Measurements from ENCODE around the gene MAMLD1.

MAMLD1 gene

GRCh38 chrX:150531467-150531866, 168.3 kb downstream of the MAMLD1 start:
- Histone ChIP-seq H3K27ac (ENCODE audit: low read length, poor library complexity, severe bottlenecking) (no peak overlapping the region), H3K79me1 (replicated peaks; ENCODE audit: low read length, poor library complexity, severe bottlenecking) (no peaks in the 10 kb centered on the region), H3K36me3 (ENCODE audit: control insufficient read depth in 1 of 2, insufficient read depth in 2 of 2, low read depth in 1 of 2, low read length in 2 of 2) (no peaks in the 10 kb centered on the region), H2BK15ac (ENCODE audit: low read depth, poor library complexity, severe bottlenecking) (no peak overlapping the region), H2AFZ (ENCODE audit: low read depth, low read length) (no peak overlapping the region), H3K4ac (ENCODE audit: low read depth in 1 of 2, low read length in 2 of 2) (no peak overlapping the region), H3K9ac (ENCODE audit: low read length) (no peak overlapping the region), H3K14ac (ENCODE audit: low read length in 2 of 2) (no peak overlapping the region), H4K8ac (ENCODE audit: low read length) (no peak overlapping the region), H3K18ac (ENCODE audit: low read depth in 1 of 2, low read length in 2 of 2) (no peak overlapping the region), H2BK12ac (ENCODE audit: low read length in 2 of 2) (no peak overlapping the region), H3K4me3 (ENCODE audit: insufficient read depth in 1 of 2, low read depth in 1 of 2, low read length in 2 of 2) (no peak overlapping the region), H2AK5ac (ENCODE audit: low read length, severe bottlenecking) (no peak overlapping the region), H3K27me3 (ENCODE audit: control insufficient read depth in 1 of 2, insufficient read depth in 1 of 2, low read length in 2 of 2) (no peaks in the 10 kb centered on the region), H4K91ac (ENCODE audit: low read length) (no peak overlapping the region), H2BK120ac (ENCODE audit: low read depth, low read length) (no peak overlapping the region), H3K4me2 (ENCODE audit: low read length, poor library complexity, severe bottlenecking) (no peak overlapping the region), H3K23ac (ENCODE audit: low read length in 2 of 2) (no peak overlapping the region), H3K4me1 (ENCODE audit: control insufficient read depth, insufficient read depth, low read depth, low read length) (no peaks in the 10 kb centered on the region), H2BK5ac (ENCODE audit: low read depth, low read length, poor library complexity, severe bottlenecking) (no peak overlapping the region), H3K9me3 (ENCODE audit: control insufficient read depth, low read length) (peaks cover 31% of the 10 kb centered on the region)
- DNase-seq: no peak
- 100% methylated on average over 1 of the region's 4 CpGs for WGBS

GRCh38 chrX:150533863-150534262, 170.7 kb downstream of the MAMLD1 start:
- Histone ChIP-seq H3K79me1 (replicated peaks; ENCODE audit: low read length, poor library complexity, severe bottlenecking) (no peaks in the 10 kb centered on the region), H2BK120ac (ENCODE audit: low read depth, low read length) (no peak overlapping the region), H3K14ac (ENCODE audit: low read length in 2 of 2) (no peak overlapping the region), H3K4me2 (ENCODE audit: low read length, poor library complexity, severe bottlenecking) (no peak overlapping the region), H3K4me3 (ENCODE audit: insufficient read depth in 1 of 2, low read depth in 1 of 2, low read length in 2 of 2) (no peak overlapping the region), H3K4me1 (ENCODE audit: control insufficient read depth, insufficient read depth, low read depth, low read length) (no peaks in the 10 kb centered on the region), H3K23ac (ENCODE audit: low read length in 2 of 2) (no peak overlapping the region), H3K27ac (ENCODE audit: low read length, poor library complexity, severe bottlenecking) (no peak overlapping the region), H2BK5ac (ENCODE audit: low read depth, low read length, poor library complexity, severe bottlenecking) (no peak overlapping the region), H3K9me3 (ENCODE audit: control insufficient read depth, low read length) (peaks cover 51% of the 10 kb centered on the region), H2AK5ac (ENCODE audit: low read length, severe bottlenecking) (no peak overlapping the region), H3K4ac (ENCODE audit: low read depth in 1 of 2, low read length in 2 of 2) (no peak overlapping the region), H2BK12ac (ENCODE audit: low read length in 2 of 2) (no peak overlapping the region), H3K9ac (ENCODE audit: low read length) (no peak overlapping the region), H2AFZ (ENCODE audit: low read depth, low read length) (no peak overlapping the region), H3K36me3 (ENCODE audit: control insufficient read depth in 1 of 2, insufficient read depth in 2 of 2, low read depth in 1 of 2, low read length in 2 of 2) (no peaks in the 10 kb centered on the region), H4K8ac (ENCODE audit: low read length) (no peak overlapping the region), H3K27me3 (ENCODE audit: control insufficient read depth in 1 of 2, insufficient read depth in 1 of 2, low read length in 2 of 2) (peaks cover 0 to 15% of the 10 kb centered on the region in 2 experiments), H4K91ac (ENCODE audit: low read length) (no peak overlapping the region), H2BK15ac (ENCODE audit: low read depth, poor library complexity, severe bottlenecking) (no peak overlapping the region), H3K18ac (ENCODE audit: low read depth in 1 of 2, low read length in 2 of 2) (no peak overlapping the region)
- WGBS: 69% methylated on average over 3 of the region's 3 CpGs
- DNase-seq: no peak

- Histone ChIP-seq H4K91ac (ENCODE audit: low read length) (no peak overlapping the region), H3K4me2 (ENCODE audit: low read length, poor library complexity, severe bottlenecking) (no peak overlapping the region)
Measured at GRCh38 chrX:150536455-150537116, 173.5 kb downstream of the MAMLD1 start.

GRCh38 chrX:150537851-150538250, 174.7 kb downstream of the MAMLD1 start:
- peaks cover 0 to 18% of the 10 kb centered on the region in 2 experiments for H3K27me3 ChIP-seq (ENCODE audit: control insufficient read depth in 1 of 2, insufficient read depth in 1 of 2, low read length in 2 of 2)
- H2BK120ac ChIP-seq (ENCODE audit: low read depth, low read length): no peak overlapping the region
- no peak overlapping the region for H3K4me2 ChIP-seq (ENCODE audit: low read length, poor library complexity, severe bottlenecking)
- H3K4me1 ChIP-seq (ENCODE audit: control insufficient read depth, insufficient read depth, low read depth, low read length): no peaks in the 10 kb centered on the region
- H3K14ac ChIP-seq (ENCODE audit: low read length in 2 of 2): no peak overlapping the region
- no peak overlapping the region for H3K18ac ChIP-seq (ENCODE audit: low read depth in 1 of 2, low read length in 2 of 2)
- no peaks in the 10 kb centered on the region for H3K36me3 ChIP-seq (ENCODE audit: control insufficient read depth in 1 of 2, insufficient read depth in 2 of 2, low read depth in 1 of 2, low read length in 2 of 2)
- H3K9ac ChIP-seq (ENCODE audit: low read length): no peak overlapping the region
- WGBS: 76% methylated on average over 6 of the region's 6 CpGs
- no peak overlapping the region for H4K8ac ChIP-seq (ENCODE audit: low read length)
- no peak overlapping the region for H3K4me3 ChIP-seq (ENCODE audit: insufficient read depth in 1 of 2, low read depth in 1 of 2, low read length in 2 of 2)
- no peak overlapping the region for H2AK5ac ChIP-seq (ENCODE audit: low read length, severe bottlenecking)
- no peak overlapping the region for H2BK15ac ChIP-seq (ENCODE audit: low read depth, poor library complexity, severe bottlenecking)
- H3K27ac ChIP-seq (ENCODE audit: low read length, poor library complexity, severe bottlenecking): no peak overlapping the region
- H3K23ac ChIP-seq (ENCODE audit: low read length in 2 of 2): no peak overlapping the region
- no peaks in the 10 kb centered on the region for H3K79me1 ChIP-seq (replicated peaks; ENCODE audit: low read length, poor library complexity, severe bottlenecking)
- no peak overlapping the region for H2BK12ac ChIP-seq (ENCODE audit: low read length in 2 of 2)
- no peak overlapping the region for H4K91ac ChIP-seq (ENCODE audit: low read length)
- no peak overlapping the region for H2BK5ac ChIP-seq (ENCODE audit: low read depth, low read length, poor library complexity, severe bottlenecking)
- H2AFZ ChIP-seq (ENCODE audit: low read depth, low read length): no peak overlapping the region
- DNase-seq: no peak
- no peak overlapping the region for H3K4ac ChIP-seq (ENCODE audit: low read depth in 1 of 2, low read length in 2 of 2)
- H3K9me3 ChIP-seq (ENCODE audit: control insufficient read depth, low read length): peaks cover 56% of the 10 kb centered on the region

More at GRCh38 chrX:150536455-150537116, 173.5 kb downstream of the MAMLD1 start:
- H2AK5ac ChIP-seq (ENCODE audit: low read length, severe bottlenecking): no peak overlapping the region
- H3K18ac ChIP-seq (ENCODE audit: low read depth in 1 of 2, low read length in 2 of 2): no peak overlapping the region
- DNase-seq: no peak
- no peaks in the 10 kb centered on the region for H3K79me1 ChIP-seq (replicated peaks; ENCODE audit: low read length, poor library complexity, severe bottlenecking)
- H2AFZ ChIP-seq (ENCODE audit: low read depth, low read length): no peak overlapping the region
- H2BK15ac ChIP-seq (ENCODE audit: low read depth, poor library complexity, severe bottlenecking): no peak overlapping the region
- peaks cover 0 to 18% of the 10 kb centered on the region in 2 experiments for H3K27me3 ChIP-seq (ENCODE audit: control insufficient read depth in 1 of 2, insufficient read depth in 1 of 2, low read length in 2 of 2)
- no peak overlapping the region for H3K14ac ChIP-seq (ENCODE audit: low read length in 2 of 2)
- no peaks in the 10 kb centered on the region for H3K36me3 ChIP-seq (ENCODE audit: control insufficient read depth in 1 of 2, insufficient read depth in 2 of 2, low read depth in 1 of 2, low read length in 2 of 2)
- H3K4ac ChIP-seq (ENCODE audit: low read depth in 1 of 2, low read length in 2 of 2): no peak overlapping the region
- H3K27ac ChIP-seq (ENCODE audit: low read length, poor library complexity, severe bottlenecking): no peak overlapping the region
- no peak overlapping the region for H2BK12ac ChIP-seq (ENCODE audit: low read length in 2 of 2)
- H3K4me1 ChIP-seq (ENCODE audit: control insufficient read depth, insufficient read depth, low read depth, low read length): no peaks in the 10 kb centered on the region
- no peak overlapping the region for H2BK120ac ChIP-seq (ENCODE audit: low read depth, low read length)
- H4K8ac ChIP-seq (ENCODE audit: low read length): no peak overlapping the region
- H3K9ac ChIP-seq (ENCODE audit: low read length): no peak overlapping the region
- no peak overlapping the region for H3K23ac ChIP-seq (ENCODE audit: low read length in 2 of 2)
- no peak overlapping the region for H3K4me3 ChIP-seq (ENCODE audit: insufficient read depth in 1 of 2, low read depth in 1 of 2, low read length in 2 of 2)
- H2BK5ac ChIP-seq (ENCODE audit: low read depth, low read length, poor library complexity, severe bottlenecking): no peak overlapping the region
- 63% methylated on average over 6 of the region's 8 CpGs for WGBS
- H3K9me3 ChIP-seq (ENCODE audit: control insufficient read depth, low read length): peaks cover 56% of the 10 kb centered on the region
